T-cell (primary cell): Measurements from ENCODE around the gene TMEM59L. TPM values are rescaled to one million over a fixed set of nuclear protein-coding genes. Genes with fewer than 3 reads are reported as not detected.

ENCODE experiments used
- ATAC-seq, 4 experiments: fragments of 200-7000 bp in 3 of 4; fragments of 150-1000 bp in 1 of 4; cut with Tn5 transposase; replicated peaks in 1 of 4; 1 replicate in 3 of 4; 2 replicates in 1 of 4; pipeline ENCODE4 v1.10.0; 2021; ENCODE audit warnings: moderate library complexity in 3 of 4, mild to moderate bottlenecking in 2 of 4, moderate number of reproducible peaks in 1 of 4
- CTCF ChIA-PET, 2 donors: fragments of 300-600 bp; sonication (Branson Sonifier 250); formaldehyde crosslinking; loops; one replicate each; lab custom pipeline; 2022; ENCODE audit warnings: antibody characterized with exemption in 2 of 2; lab: Charles Lee
- POLR2A ChIA-PET, 2 donors: fragments of 300-600 bp; sonication (Branson Sonifier 250); formaldehyde crosslinking; loops; one replicate each; lab custom pipeline; 2022; ENCODE audit warnings: antibody characterized with exemption in 2 of 2; lab: Charles Lee
- DNase-seq, 35 experiments: peaks; one replicate each; pipeline versions ENCODE4 v3.0.0 to v3.0.0-alpha.2; 2013 to 2023
- H3K27ac ChIP-seq: one replicate; pipeline ENCODE4 v1.5.1; 2013; ENCODE audit warnings: low read length
- H3K27me3 ChIP-seq, 2 experiments: replicated peaks in 1 of 2; 1 replicate in 1 of 2; 2 replicates in 1 of 2; pipeline versions ENCODE4 v1.6.1 to v1.7.0; 2013; ENCODE audit warnings: low read length in 1 of 2, mixed read lengths in 1 of 2; ENCODE audit not compliant: control insufficient read depth in 2 of 2, insufficient read depth in 2 of 2; ENCODE audit errors: extremely low read depth in 1 of 2
- H3K36me3 ChIP-seq, 2 donors: 1 replicate in 1 of 2; 2 replicates in 1 of 2; pipeline versions ENCODE4 v1.6.1 to v1.7.0; 2013; ENCODE audit warnings: low read length in 1 of 2; ENCODE audit not compliant: control insufficient read depth in 2 of 2, insufficient read depth in 1 of 2; ENCODE audit errors: extremely low read depth in 1 of 2
- H3K4me1 ChIP-seq, 2 experiments: 1 replicate in 1 of 2; 2 replicates in 1 of 2; pipeline versions ENCODE4 v1.6.1 to v1.7.0; 2013; ENCODE audit warnings: low read length in 2 of 2, mixed read lengths in 1 of 2; ENCODE audit not compliant: insufficient read depth in 2 of 2, control insufficient read depth in 1 of 2; ENCODE audit errors: extremely low read depth in 1 of 2
- H3K4me3 ChIP-seq, 2 donors: 1 replicate in 1 of 2; 2 replicates in 1 of 2; pipeline versions ENCODE4 v1.5.1 to v1.7.0; 2013; ENCODE audit warnings: mild to moderate bottlenecking in 2 of 2, low read length in 1 of 2, moderate library complexity in 1 of 2; ENCODE audit not compliant: control insufficient read depth in 1 of 2; ENCODE audit errors: extremely low read depth in 1 of 2
- H3K9me3 ChIP-seq: 2 replicates; pipeline ENCODE4 v1.7.0; 2013
- H3K27ac Mint-ChIP-seq, 2 donors: one replicate each; pipeline ENCODE4 v1.8.0; 2020 to 2021; ENCODE audit warnings: mild to moderate bottlenecking in 2 of 2, mixed read lengths in 2 of 2
- H3K27me3 Mint-ChIP-seq, 2 donors: one replicate each; pipeline ENCODE4 v1.8.0; 2021 to 2022; ENCODE audit warnings: mixed read lengths in 2 of 2
- H3K36me3 Mint-ChIP-seq: one replicate; pipeline ENCODE4 v1.8.0; 2021; ENCODE audit warnings: mixed read lengths
- H3K4me1 Mint-ChIP-seq, 3 donors: one replicate each; pipeline ENCODE4 v1.8.0; 2020 to 2022; ENCODE audit warnings: mixed read lengths in 3 of 3, mild to moderate bottlenecking in 1 of 3
- H3K4me3 Mint-ChIP-seq, 3 donors: one replicate each; pipeline ENCODE4 v1.8.0; 2020 to 2022; ENCODE audit warnings: mild to moderate bottlenecking in 3 of 3, mixed read lengths in 3 of 3, moderate library complexity in 3 of 3
- H3K9me3 Mint-ChIP-seq, 3 donors: one replicate each; pipeline ENCODE4 v1.8.0; 2020 to 2022; ENCODE audit warnings: mixed read lengths in 3 of 3
- WGBS: methylation state at CpG from one replicate; pipeline ENCODE4 v1.1.5; 2013; ENCODE audit warnings: missing lambda C conversion rate; ENCODE audit not compliant: insufficient coverage; 5-methylcytosine and 5-hydroxymethylcytosine counted together
- total RNA-seq, 35 experiments: library from RNA in 6 of 35; stranded (reverse) in 6 of 35; fragments of 120-200 nt in 1 of 35; gene quantifications; one replicate each; pipeline versions ENCODE4 v1.2.1 to v1.2.4 and lab custom pipeline; 2013 to 2026

TMEM59L gene
- total RNA-seq, 5 donors from 2014 or later (not counting 1 experiment from before 2014, with no cell fraction given): 0.38 to 0.40 TPM; not detected in 3

DNA sequence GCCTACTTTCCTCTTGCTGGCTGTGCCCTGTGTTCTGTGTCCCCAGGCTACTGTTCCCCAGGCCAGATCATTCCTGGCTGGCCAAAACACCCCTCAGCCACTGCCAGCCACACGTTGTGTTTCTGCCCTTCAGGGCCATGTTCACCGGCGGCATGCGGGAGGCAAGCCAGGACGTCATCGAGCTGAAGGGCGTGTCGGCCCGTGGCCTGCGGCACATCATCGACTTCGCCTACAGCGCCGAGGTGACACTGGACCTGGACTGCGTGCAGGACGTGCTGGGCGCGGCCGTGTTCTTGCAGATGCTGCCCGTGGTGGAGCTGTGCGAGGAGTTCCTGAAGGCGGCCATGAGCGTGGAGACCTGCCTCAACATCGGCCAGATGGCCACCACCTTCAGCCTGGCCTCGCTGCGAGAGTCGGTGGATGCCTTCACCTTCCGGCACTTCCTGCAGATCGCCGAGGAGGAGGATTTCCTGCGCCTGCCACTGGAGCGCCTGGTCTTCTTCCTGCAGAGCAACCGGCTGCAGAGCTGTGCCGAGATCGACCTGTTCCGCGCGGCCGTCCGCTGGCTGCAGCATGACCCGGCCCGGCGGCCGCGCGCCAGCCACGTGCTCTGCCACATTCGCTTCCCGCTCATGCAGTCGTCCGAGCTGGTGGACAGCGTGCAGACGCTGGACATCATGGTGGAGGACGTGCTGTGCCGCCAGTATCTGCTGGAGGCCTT lies 55.0 kb downstream of the TMEM59L start:
- Histone ChIP-seq H3K27ac (no peak overlapping the region), H3K9me3 (no peaks in the 10 kb centered on the region), H3K27me3 (no peaks in the 10 kb centered on the region), H3K4me1 (peaks cover 2 to 26% of the 10 kb centered on the region in 2 experiments), H3K36me3 (peaks cover 15 to 28% of the 10 kb centered on the region in 2 donors), H3K4me3 (no peak overlapping the region)
- H3K4me1 Mint-ChIP-seq: peaks cover 12 to 15% (median 15%) of the 10 kb centered on the region in 3 donors
- CTCF ChIA-PET: interaction anchor here in 1 of 2 donors (0.5 kb wide), 1 partner anchor 15 kb away, joined by 5 read pairs; no protein-coding TSS in a partner anchor
- H3K4me3 Mint-ChIP-seq: no peak overlapping the region
- 97% methylated on average over 55 of the region's 55 CpGs for WGBS
- ATAC-seq (no peak), DNase-seq (no peak)
- POLR2A ChIA-PET: no interaction called here
- peaks cover 21% of the 10 kb centered on the region for H3K36me3 Mint-ChIP-seq
- no peak overlapping the region for H3K27ac Mint-ChIP-seq
- H3K27me3 Mint-ChIP-seq: no peaks in the 10 kb centered on the region
- H3K9me3 Mint-ChIP-seq: no peaks in the 10 kb centered on the region

- H3K4me1 ChIP-seq: peaks cover 2 to 23% of the 10 kb centered on the region in 2 experiments
- Mint-ChIP-seq H3K4me1 (peaks cover 11 to 13% (median 12%) of the 10 kb centered on the region in 3 donors), H3K4me3 (no peak overlapping the region), H3K27me3 (no peaks in the 10 kb centered on the region), H3K27ac (no peak overlapping the region), H3K9me3 (no peaks in the 10 kb centered on the region), H3K36me3 (peaks cover 21% of the 10 kb centered on the region)
- no peak overlapping the region for H3K4me3 ChIP-seq
- ChIA-PET CTCF (no interaction called here), POLR2A (no interaction called here)
- no peak overlapping the region for H3K27ac ChIP-seq
- ATAC-seq: no peak
- H3K36me3 ChIP-seq: peaks cover 15 to 28% of the 10 kb centered on the region in 2 donors
- no peaks in the 10 kb centered on the region for H3K27me3 ChIP-seq
- no peak for DNase-seq
- H3K9me3 ChIP-seq: no peaks in the 10 kb centered on the region
- WGBS: 99% methylated on average over 38 of the region's 38 CpGs
Observed at GRCh38 chr19:18668252-18668631, 55.6 kb downstream of the TMEM59L start.

DNA sequence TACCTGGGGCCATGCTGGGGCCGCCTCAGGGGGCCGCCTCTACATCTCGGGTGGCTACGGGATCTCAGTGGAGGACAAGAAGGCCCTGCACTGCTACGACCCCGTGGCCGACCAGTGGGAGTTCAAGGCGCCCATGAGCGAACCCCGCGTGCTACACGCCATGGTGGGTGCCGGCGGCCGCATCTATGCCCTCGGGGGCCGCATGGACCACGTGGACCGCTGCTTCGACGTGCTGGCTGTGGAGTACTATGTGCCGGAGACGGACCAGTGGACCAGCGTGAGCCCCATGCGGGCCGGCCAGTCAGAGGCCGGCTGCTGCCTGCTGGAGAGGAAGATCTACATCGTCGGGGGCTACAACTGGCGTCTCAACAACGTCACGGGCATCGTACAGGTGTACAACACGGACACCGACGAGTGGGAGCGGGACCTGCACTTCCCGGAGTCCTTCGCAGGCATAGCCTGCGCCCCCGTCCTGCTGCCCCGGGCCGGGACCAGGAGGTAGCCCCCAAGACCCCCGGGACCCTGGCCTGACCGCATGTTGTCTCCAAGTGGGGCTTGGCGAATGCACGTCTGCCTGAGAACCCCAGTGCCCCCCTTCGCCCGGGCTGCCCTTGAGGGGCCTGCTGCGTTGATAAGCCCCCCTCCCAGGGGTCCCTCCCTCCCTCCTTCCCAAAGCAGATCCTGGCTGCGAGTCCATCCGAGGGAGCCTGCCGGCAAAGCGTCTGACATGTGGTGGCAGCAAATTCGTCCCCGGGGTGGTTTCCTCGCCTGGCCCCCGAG lies 56.3 kb downstream of the TMEM59L start:
- Mint-ChIP-seq H3K27me3 (no peaks in the 10 kb centered on the region), H3K4me1 (peaks cover 4 to 6% (median 6%) of the 10 kb centered on the region in 3 donors), H3K9me3 (no peaks in the 10 kb centered on the region), H3K36me3 (peaks cover 21% of the 10 kb centered on the region), H3K4me3 (no peak overlapping the region), H3K27ac (no peak overlapping the region)
- 97% methylated on average over 51 of the region's 58 CpGs for WGBS
- Histone ChIP-seq H3K4me1 (peaks cover 2 to 16% of the 10 kb centered on the region in 2 experiments), H3K4me3 (no peak overlapping the region), H3K36me3 (peaks cover 15 to 28% of the 10 kb centered on the region in 2 donors), H3K27ac (no peak overlapping the region), H3K27me3 (no peaks in the 10 kb centered on the region), H3K9me3 (no peaks in the 10 kb centered on the region)
- CTCF ChIA-PET: no interaction called here
- ATAC-seq (no peak), DNase-seq (no peak)
- POLR2A ChIA-PET: no interaction called here

DNA sequence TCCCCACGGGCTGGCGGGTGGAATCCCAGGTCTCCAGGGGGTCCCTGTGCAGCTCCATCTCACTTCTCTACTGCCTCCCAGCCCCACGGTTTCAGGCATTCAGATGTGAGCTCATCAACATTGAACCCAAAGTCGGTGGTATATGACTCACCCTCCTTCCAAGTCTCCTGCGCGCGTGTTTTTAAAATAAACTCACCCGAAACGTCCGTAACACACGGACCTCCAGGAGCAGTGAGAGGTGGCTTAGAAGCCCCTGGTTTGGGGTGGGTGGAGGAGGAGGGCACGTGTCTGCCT lies 56.8 kb downstream of the TMEM59L start:
- DNase-seq (no peak), ATAC-seq (no peak)
- H3K9me3 Mint-ChIP-seq: no peaks in the 10 kb centered on the region
- H3K27me3 Mint-ChIP-seq: no peaks in the 10 kb centered on the region
- 96% methylated on average over 3 of the region's 12 CpGs for WGBS
- H3K36me3 Mint-ChIP-seq: peaks cover 21% of the 10 kb centered on the region
- Histone ChIP-seq H3K4me3 (no peak overlapping the region), H3K4me1 (peaks cover 0 to 12% of the 10 kb centered on the region in 2 experiments), H3K9me3 (no peaks in the 10 kb centered on the region), H3K27ac (no peak overlapping the region), H3K27me3 (no peaks in the 10 kb centered on the region), H3K36me3 (peaks cover 15 to 28% of the 10 kb centered on the region in 2 donors)
- POLR2A ChIA-PET: no interaction called here
- peaks cover 0 to 1% (median under 1%) of the 10 kb centered on the region in 3 donors for H3K4me1 Mint-ChIP-seq
- CTCF ChIA-PET: no interaction called here
- no peak overlapping the region for H3K27ac Mint-ChIP-seq
- no peak overlapping the region for H3K4me3 Mint-ChIP-seq

DNA sequence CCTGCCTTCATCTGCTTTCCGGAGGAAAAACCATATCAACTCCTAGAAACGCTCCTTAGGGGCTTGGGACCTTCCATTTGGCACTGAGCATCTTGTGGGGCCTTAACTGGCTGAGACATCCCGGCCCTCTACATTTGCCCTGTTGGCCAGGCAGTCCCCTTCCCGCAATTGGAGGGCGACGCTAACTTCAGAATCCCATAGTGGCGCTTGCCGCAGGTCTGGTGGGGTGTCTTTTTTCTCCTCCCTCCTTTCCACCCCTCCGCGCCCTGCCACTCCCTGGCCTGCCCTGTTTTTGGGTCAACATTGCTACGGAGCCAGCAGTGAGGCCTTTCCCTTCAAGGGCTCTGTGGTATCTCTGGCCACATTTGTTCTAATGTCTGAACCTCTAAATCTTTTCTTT lies 57.2 kb downstream of the TMEM59L start:
- ChIA-PET POLR2A (no interaction called here), CTCF (no interaction called here)
- no peak for ATAC-seq
- no peak overlapping the region for H3K4me3 ChIP-seq
- WGBS: 93% methylated on average over 5 of the region's 11 CpGs
- H3K27me3 Mint-ChIP-seq: no peaks in the 10 kb centered on the region
- peaks cover 0 to 9% of the 10 kb centered on the region in 2 experiments for H3K4me1 ChIP-seq
- peaks cover 15 to 28% of the 10 kb centered on the region in 2 donors for H3K36me3 ChIP-seq
- peaks cover 21% of the 10 kb centered on the region for H3K36me3 Mint-ChIP-seq
- no peaks in the 10 kb centered on the region for H3K9me3 Mint-ChIP-seq
- no peaks in the 10 kb centered on the region for H3K4me1 Mint-ChIP-seq
- no peaks in the 10 kb centered on the region for H3K27me3 ChIP-seq
- no peak overlapping the region for H3K27ac Mint-ChIP-seq
- H3K4me3 Mint-ChIP-seq: no peak overlapping the region
- DNase-seq: no peak
- no peak overlapping the region for H3K27ac ChIP-seq
- H3K9me3 ChIP-seq: no peaks in the 10 kb centered on the region

- no peak overlapping the region for H3K27ac Mint-ChIP-seq
- WGBS: 100% methylated on average over 7 of the region's 13 CpGs
- DNase-seq: no peak
Observed at GRCh38 chr19:18670312-18670711, 57.6 kb downstream of the TMEM59L start.

More at GRCh38 chr19:18670312-18670711, 57.6 kb downstream of the TMEM59L start:
- H3K27me3 Mint-ChIP-seq: no peaks in the 10 kb centered on the region
- Histone ChIP-seq H3K27me3 (no peaks in the 10 kb centered on the region), H3K27ac (no peak overlapping the region), H3K9me3 (no peaks in the 10 kb centered on the region), H3K4me3 (no peak overlapping the region), H3K36me3 (peaks cover 15 to 28% of the 10 kb centered on the region in 2 donors), H3K4me1 (peaks cover 0 to 6% of the 10 kb centered on the region in 2 experiments)
- peaks cover 21% of the 10 kb centered on the region for H3K36me3 Mint-ChIP-seq
- no peaks in the 10 kb centered on the region for H3K9me3 Mint-ChIP-seq
- ChIA-PET POLR2A (no interaction called here), CTCF (no interaction called here)
- no peak overlapping the region for H3K4me3 Mint-ChIP-seq
- ATAC-seq: no peak
- no peaks in the 10 kb centered on the region for H3K4me1 Mint-ChIP-seq
